Stimulated activated naive CD8-positive, alpha-beta T cell treated with anti-CD3 and anti-CD28 coated beads, Interleukin-15, amount 100 ng/mL, for 72 hours (primary cell): ENCODE results near the gene CHPF2.

Experiments used
- ATAC-seq: fragments of 150-1000 bp; cut with Tn5 transposase; 2 replicates; pipeline ENCODE4 v1.10.0; 2021; ENCODE audit warnings: mild to moderate bottlenecking, moderate library complexity
- DNase-seq, 2 donors: peaks; one replicate each; pipeline ENCODE4 v3.0.0; 2021 to 2022
- H3K27ac Mint-ChIP-seq, 2 donors: one replicate each; pipeline ENCODE4 v1.8.0; 2022; ENCODE audit warnings: mild to moderate bottlenecking in 2 of 2, mixed read lengths in 2 of 2, moderate library complexity in 2 of 2
- H3K27me3 Mint-ChIP-seq: one replicate; pipeline ENCODE4 v1.8.0; 2022; ENCODE audit warnings: mixed read lengths
- H3K4me1 Mint-ChIP-seq: one replicate; pipeline ENCODE4 v1.8.0; 2022; ENCODE audit warnings: mild to moderate bottlenecking, mixed read lengths
- H3K4me3 Mint-ChIP-seq, 2 donors: one replicate each; pipeline ENCODE4 v1.8.0; 2022; ENCODE audit warnings: mild to moderate bottlenecking in 2 of 2, mixed read lengths in 2 of 2, moderate library complexity in 1 of 2
- H3K9me3 Mint-ChIP-seq, 2 donors: one replicate each; pipeline ENCODE4 v1.8.0; 2022; ENCODE audit warnings: mixed read lengths in 2 of 2

CHPF2 gene

GRCh38 chr7:151275813-151276577 lies 43.7 kb downstream of the CHPF2 start:
- Mint-ChIP-seq H3K27me3 (peaks cover 16% of the 10 kb centered on the region), H3K9me3 (no peaks in the 10 kb centered on the region), H3K4me1 (peaks cover 57% of the 10 kb centered on the region), H3K4me3 (peak overlapping the region; percentile 77 to 79), H3K27ac (peak overlapping the region; percentile 57 to 91)
- ATAC-seq: no peak
- DNase-seq: no peak

- no peaks in the 10 kb centered on the region for H3K9me3 Mint-ChIP-seq
- peaks cover 51% of the 10 kb centered on the region for H3K4me1 Mint-ChIP-seq
- peak overlapping the region in 1 of 2 donors; percentile 59 for H3K27ac Mint-ChIP-seq
- H3K27me3 Mint-ChIP-seq: peaks cover 22% of the 10 kb centered on the region
- peak overlapping the region; percentile 77 to 79 for H3K4me3 Mint-ChIP-seq
- ATAC-seq: peak; percentile 84
- peak; percentile 59 to 70 for DNase-seq
Measured at GRCh38 chr7:151276666-151277590, 44.6 kb downstream of the CHPF2 start.

GRCh38 chr7:151277631-151278030 lies 45.3 kb downstream of the CHPF2 start:
- DNase-seq (no peak), ATAC-seq (no peak)
- H3K4me3 Mint-ChIP-seq: peak overlapping the region; percentile 70 to 71
- no peak overlapping the region for H3K27ac Mint-ChIP-seq
- no peaks in the 10 kb centered on the region for H3K9me3 Mint-ChIP-seq
- H3K27me3 Mint-ChIP-seq: peaks cover 24% of the 10 kb centered on the region
- H3K4me1 Mint-ChIP-seq: peaks cover 44% of the 10 kb centered on the region

GRCh38 chr7:151278949-151279348 lies 46.7 kb downstream of the CHPF2 start:
- peaks cover 24% of the 10 kb centered on the region for H3K27me3 Mint-ChIP-seq
- H3K4me1 Mint-ChIP-seq: peaks cover 33% of the 10 kb centered on the region
- H3K4me3 Mint-ChIP-seq: no peak overlapping the region
- no peaks in the 10 kb centered on the region for H3K9me3 Mint-ChIP-seq
- ATAC-seq (no peak), DNase-seq (no peak)
- no peak overlapping the region for H3K27ac Mint-ChIP-seq

GRCh38 chr7:151279868-151280267 lies 47.6 kb downstream of the CHPF2 start:
- H3K4me1 Mint-ChIP-seq: peaks cover 24% of the 10 kb centered on the region
- H3K27me3 Mint-ChIP-seq: peaks cover 24% of the 10 kb centered on the region
- peak overlapping the region in 1 of 2 donors; percentile 6 for H3K27ac Mint-ChIP-seq

GRCh38 chr7:151280388-151281019 lies 48.2 kb downstream of the CHPF2 start:
- no peak overlapping the region for H3K4me3 Mint-ChIP-seq
- peak overlapping the region in 1 of 2 donors; percentile 6 for H3K27ac Mint-ChIP-seq
- H3K9me3 Mint-ChIP-seq: no peaks in the 10 kb centered on the region
- H3K4me1 Mint-ChIP-seq: peaks cover 17% of the 10 kb centered on the region
- ATAC-seq (no peak), DNase-seq (no peak)
- peaks cover 24% of the 10 kb centered on the region for H3K27me3 Mint-ChIP-seq

More at GRCh38 chr7:151279868-151280267, 47.6 kb downstream of the CHPF2 start:
- ATAC-seq (no peak), DNase-seq (no peak)
- no peaks in the 10 kb centered on the region for H3K9me3 Mint-ChIP-seq
- H3K4me3 Mint-ChIP-seq: no peak overlapping the region

- H3K27me3 Mint-ChIP-seq: peaks cover 24% of the 10 kb centered on the region
- no peak overlapping the region for H3K4me3 Mint-ChIP-seq
- peaks cover 8% of the 10 kb centered on the region for H3K4me1 Mint-ChIP-seq
- DNase-seq (no peak), ATAC-seq (no peak)
- peak overlapping the region in 1 of 2 donors; percentile 79 for H3K27ac Mint-ChIP-seq
- no peaks in the 10 kb centered on the region for H3K9me3 Mint-ChIP-seq
Measured at GRCh38 chr7:151281686-151282085, 49.4 kb downstream of the CHPF2 start.

GRCh38 chr7:151282111-151282510 lies 49.8 kb downstream of the CHPF2 start:
- no peak overlapping the region for H3K27ac Mint-ChIP-seq
- peaks cover 24% of the 10 kb centered on the region for H3K27me3 Mint-ChIP-seq
- H3K9me3 Mint-ChIP-seq: no peaks in the 10 kb centered on the region
- DNase-seq (no peak), ATAC-seq (no peak)
- H3K4me1 Mint-ChIP-seq: peaks cover 7% of the 10 kb centered on the region
- no peak overlapping the region for H3K4me3 Mint-ChIP-seq

GRCh38 chr7:151283302-151283701 lies 51.0 kb downstream of the CHPF2 start:
- Mint-ChIP-seq H3K4me3 (no peak overlapping the region), H3K4me1 (no peaks in the 10 kb centered on the region), H3K9me3 (no peaks in the 10 kb centered on the region), H3K27ac (no peak overlapping the region), H3K27me3 (peaks cover 24% of the 10 kb centered on the region)
- ATAC-seq (no peak), DNase-seq (no peak)

- H3K27me3 Mint-ChIP-seq: peaks cover 8% of the 10 kb centered on the region
- ATAC-seq: peak; percentile 45
- no peaks in the 10 kb centered on the region for H3K9me3 Mint-ChIP-seq
- H3K4me3 Mint-ChIP-seq: no peak overlapping the region
- no peak for DNase-seq
- H3K4me1 Mint-ChIP-seq: no peaks in the 10 kb centered on the region
- no peak overlapping the region for H3K27ac Mint-ChIP-seq
Measured at GRCh38 chr7:151286148-151286547, 53.9 kb downstream of the CHPF2 start.
